ENCODE data around the gene TEX48. TPM values are rescaled to one million over a fixed set of nuclear protein-coding genes. Genes with fewer than 3 reads are reported as not detected.

The TEX48 gene
- total and polyA plus RNA-seq, 2 experiments from 2014 or later: not detected

- no peak for DNase-seq (ENCODE audit: low read depth in 1 of 2, low spot score in 1 of 2)
- TF ChIP-seq CTCF (IDR thresholded peaks at IDR 0.05; ENCODE audit: low read depth, low read length): no peak
- Histone ChIP-seq H3K4me1 (ENCODE audit: low read depth) (no peaks in the 10 kb centered on the region), H3K27ac (no peak overlapping the region), H3K36me3 (no peaks in the 10 kb centered on the region), H3K9me3 (ENCODE audit: low read depth) (no peaks in the 10 kb centered on the region), H3K27me3 (peaks cover 36% of the 10 kb centered on the region), H3K4me3 (no peak overlapping the region)
Observed at GRCh38 chr9:114694146-114694545, 12.2 kb upstream of the TEX48 start.

GRCh38 chr9:114693248-114693855 lies 11.4 kb upstream of the TEX48 start:
- no peak for TF ChIP-seq CTCF (IDR thresholded peaks at IDR 0.05; ENCODE audit: low read depth, low read length)
- Histone ChIP-seq H3K4me1 (ENCODE audit: low read depth) (no peaks in the 10 kb centered on the region), H3K27me3 (peaks cover 36% of the 10 kb centered on the region), H3K36me3 (no peaks in the 10 kb centered on the region), H3K9me3 (ENCODE audit: low read depth) (no peaks in the 10 kb centered on the region), H3K4me3 (no peak overlapping the region), H3K27ac (no peak overlapping the region)
- DNase-seq (ENCODE audit: low read depth in 1 of 2, low spot score in 1 of 2): no peak

DNA sequence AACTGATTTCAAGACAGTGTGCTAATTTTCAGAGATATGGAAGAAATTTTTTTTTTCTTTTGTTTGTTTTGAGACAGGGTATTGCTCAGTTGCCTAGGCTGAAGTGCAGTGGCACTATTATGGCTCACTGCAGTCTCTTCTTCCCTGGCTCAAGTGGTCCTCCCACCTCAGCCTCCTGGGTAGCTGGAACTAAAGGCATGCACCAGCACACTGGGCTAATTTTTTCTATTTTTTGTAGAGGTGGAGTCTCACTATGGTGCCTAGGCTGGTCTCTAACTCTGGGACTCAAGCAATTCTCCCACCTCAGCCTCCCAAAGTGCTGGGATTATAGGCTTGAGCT lies 9.9 kb upstream of the TEX48 start:
- H3K27ac ChIP-seq: no peak overlapping the region

DNA sequence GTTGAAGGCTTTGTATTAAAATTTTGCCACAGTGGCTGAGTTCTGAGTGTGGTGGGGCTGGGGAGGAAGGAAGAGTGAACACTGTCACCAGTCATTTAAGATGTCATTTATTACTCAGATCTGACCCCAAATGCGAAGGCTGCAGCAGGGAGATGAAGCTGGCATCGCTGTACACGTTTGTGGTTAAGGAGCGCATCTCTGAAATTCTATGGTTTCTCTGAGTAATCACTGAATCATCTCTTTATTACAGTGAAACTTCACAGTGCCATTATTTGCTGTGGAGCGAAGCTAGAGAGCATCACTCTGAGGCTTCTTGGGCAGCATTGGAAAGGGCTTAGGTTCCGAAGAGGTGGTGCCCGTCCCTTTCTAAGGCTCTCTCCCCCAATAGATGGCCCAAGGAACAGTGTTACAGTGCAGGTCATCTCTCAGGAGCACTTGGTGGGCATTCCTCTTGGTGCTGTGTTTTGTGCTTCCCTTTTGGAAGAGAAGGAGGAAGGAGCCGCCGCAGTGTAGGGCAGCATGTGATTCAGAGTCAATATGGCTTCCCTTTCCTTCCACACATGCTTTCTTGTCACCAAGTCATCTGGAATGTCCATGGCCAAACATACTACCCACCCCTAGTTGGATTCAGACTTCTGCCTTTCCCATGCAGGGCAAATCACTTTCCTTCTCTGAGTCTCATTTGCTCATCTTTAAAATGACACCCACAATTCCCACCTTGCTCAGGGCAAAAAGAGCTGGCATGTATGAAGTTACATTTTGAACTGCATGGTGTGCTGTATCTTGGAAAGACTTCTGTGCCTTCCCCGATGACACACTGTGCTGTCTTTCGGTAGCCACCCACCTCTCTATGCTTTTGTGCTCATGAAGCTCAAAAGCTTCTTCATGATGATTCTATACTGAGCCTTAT lies 9.3 kb upstream of the TEX48 start:
- no peaks in the 10 kb centered on the region for H3K36me3 ChIP-seq
- no peak overlapping the region for H3K4me3 ChIP-seq
- DNase-seq (ENCODE audit: low read depth in 1 of 2, low spot score in 1 of 2): peak in 1 of 2 donors; percentile 70
- H3K27me3 ChIP-seq: peaks cover 36% of the 10 kb centered on the region
- no peak overlapping the region for H3K27ac ChIP-seq
- no peak for TF ChIP-seq CTCF (IDR thresholded peaks at IDR 0.05; ENCODE audit: low read depth, low read length)
- no peaks in the 10 kb centered on the region for H3K4me1 ChIP-seq (ENCODE audit: low read depth)
- no peaks in the 10 kb centered on the region for H3K9me3 ChIP-seq (ENCODE audit: low read depth)

More for the DNA sequence above, 9.9 kb upstream of the TEX48 start:
- H3K4me1 ChIP-seq (ENCODE audit: low read depth): no peaks in the 10 kb centered on the region
- no peak for DNase-seq (ENCODE audit: low read depth in 1 of 2, low spot score in 1 of 2)
- H3K9me3 ChIP-seq (ENCODE audit: low read depth): no peaks in the 10 kb centered on the region
- H3K36me3 ChIP-seq: no peaks in the 10 kb centered on the region
- no peak overlapping the region for H3K4me3 ChIP-seq
- H3K27me3 ChIP-seq: peaks cover 36% of the 10 kb centered on the region
- no peak for TF ChIP-seq CTCF (IDR thresholded peaks at IDR 0.05; ENCODE audit: low read depth, low read length)

DNA sequence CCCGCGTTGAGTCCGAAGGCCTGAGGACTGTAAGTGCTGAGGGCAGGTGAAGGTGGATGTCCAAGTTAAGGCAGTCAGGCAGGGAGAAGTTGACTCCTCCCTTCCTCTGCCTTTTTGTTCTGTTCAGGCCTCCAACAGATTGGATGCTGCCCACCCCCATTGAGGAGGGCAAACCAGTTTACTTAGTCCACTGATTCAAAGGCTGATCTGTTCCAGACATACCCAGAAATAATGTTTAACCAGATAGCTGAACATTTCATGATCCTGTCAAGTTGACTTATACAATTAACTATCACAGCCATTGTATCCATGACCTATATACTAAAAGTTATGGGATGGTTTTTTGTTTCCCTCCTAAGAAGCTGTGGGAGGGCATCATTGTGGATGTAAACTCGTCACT lies 8.3 kb upstream of the TEX48 start:
- Histone ChIP-seq H3K27ac (no peak overlapping the region), H3K4me3 (no peak overlapping the region), H3K4me1 (ENCODE audit: low read depth) (no peaks in the 10 kb centered on the region), H3K36me3 (no peaks in the 10 kb centered on the region), H3K9me3 (ENCODE audit: low read depth) (no peaks in the 10 kb centered on the region), H3K27me3 (peaks cover 36% of the 10 kb centered on the region)
- no peak for DNase-seq (ENCODE audit: low read depth in 1 of 2, low spot score in 1 of 2)
- no peak for TF ChIP-seq CTCF (IDR thresholded peaks at IDR 0.05; ENCODE audit: low read depth, low read length)

Measured in cardiac muscle cell (in vitro differentiated cells and primary cell).